ENCODE results near the gene ACSF3. TPM values are rescaled to one million over a fixed set of nuclear protein-coding genes. Genes with fewer than 3 reads are reported as not detected.

ACSF3 gene
- total RNA-seq, 1 experiment from 2014 or later = 30.8 TPM

DNA sequence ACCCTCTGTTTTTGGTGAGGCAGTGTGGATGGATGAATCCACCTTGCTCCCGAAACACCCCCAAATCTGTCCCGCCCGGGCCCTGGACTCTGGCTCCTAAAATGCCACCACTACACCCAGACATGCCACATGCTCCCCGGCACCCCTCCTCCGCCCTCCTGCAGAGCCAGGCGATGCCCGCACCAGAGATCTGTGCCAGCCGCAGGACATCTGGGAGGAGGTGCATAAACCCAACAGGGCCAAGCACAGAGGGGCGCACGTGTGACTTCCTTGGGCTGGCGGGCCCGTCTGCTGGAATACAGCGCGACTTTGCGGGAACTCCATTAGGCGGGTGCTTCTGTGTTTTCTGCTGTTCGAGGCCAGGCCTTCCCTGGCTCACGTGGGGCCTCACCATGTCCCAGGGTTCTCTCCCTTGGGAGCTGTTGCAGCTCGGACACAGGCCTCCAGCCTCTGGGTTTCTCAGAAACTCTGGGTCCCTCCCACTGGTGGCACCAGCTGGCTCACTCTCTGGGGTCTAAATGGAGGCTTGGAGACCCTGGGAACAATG lies 14.1 kb upstream of the ACSF3 start:
- no peak overlapping the region for H3K4me3 ChIP-seq (ENCODE audit: low read depth in 2 of 2, low read length in 2 of 2)
- no TSS peak for BruUV-seq (replicated peaks)
- intact Hi-C loops (cut with micrococcal nuclease; ENCODE audit: unreplicated experiment) = no loop called here
- ATAC-seq (no peak), DNase-seq (ENCODE audit: low read depth, low spot score) (no peak)
- ChIA-PET POLR2A (no interaction called here), CTCF (no interaction called here)
- TF ChIP-seq, protein P1, sequence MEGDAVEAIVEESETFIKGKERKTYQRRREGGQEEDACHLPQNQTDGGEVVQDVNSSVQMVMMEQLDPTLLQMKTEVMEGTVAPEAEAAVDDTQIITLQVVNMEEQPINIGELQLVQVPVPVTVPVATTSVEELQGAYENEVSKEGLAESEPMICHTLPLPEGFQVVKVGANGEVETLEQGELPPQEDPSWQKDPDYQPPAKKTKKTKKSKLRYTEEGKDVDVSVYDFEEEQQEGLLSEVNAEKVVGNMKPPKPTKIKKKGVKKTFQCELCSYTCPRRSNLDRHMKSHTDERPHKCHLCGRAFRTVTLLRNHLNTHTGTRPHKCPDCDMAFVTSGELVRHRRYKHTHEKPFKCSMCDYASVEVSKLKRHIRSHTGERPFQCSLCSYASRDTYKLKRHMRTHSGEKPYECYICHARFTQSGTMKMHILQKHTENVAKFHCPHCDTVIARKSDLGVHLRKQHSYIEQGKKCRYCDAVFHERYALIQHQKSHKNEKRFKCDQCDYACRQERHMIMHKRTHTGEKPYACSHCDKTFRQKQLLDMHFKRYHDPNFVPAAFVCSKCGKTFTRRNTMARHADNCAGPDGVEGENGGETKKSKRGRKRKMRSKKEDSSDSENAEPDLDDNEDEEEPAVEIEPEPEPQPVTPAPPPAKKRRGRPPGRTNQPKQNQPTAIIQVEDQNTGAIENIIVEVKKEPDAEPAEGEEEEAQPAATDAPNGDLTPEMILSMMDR (IDR thresholded peaks at IDR 0.05) = no peak
- TF ChIP-seq TCF7L2 (IDR thresholded peaks at IDR 0.05; ENCODE audit: low read depth, low read length) (no peak), REST (IDR thresholded peaks at IDR 0.05; ENCODE audit: insufficient read depth in 1 of 2, low read depth in 2 of 2, low read length in 1 of 2) (no peak), SIN3A (IDR thresholded peaks at IDR 0.05; ENCODE audit: borderline replicate concordance, insufficient read depth, low read depth, low read length) (no peak), POLR2AphosphoS5 (IDR thresholded peaks at IDR 0.05; ENCODE audit: low read depth, low read length) (no peak)
- H3K27ac ChIP-seq (ENCODE audit: low read length) = no peak overlapping the region
- no peaks in the 10 kb centered on the region for H3K9me3 ChIP-seq (ENCODE audit: control insufficient read depth, insufficient read depth, low read depth, low read length)
- no peaks in the 10 kb centered on the region for H3K27me3 ChIP-seq (ENCODE audit: control insufficient read depth, insufficient read depth, low read length)
- H3K36me3 ChIP-seq (ENCODE audit: control insufficient read depth, insufficient read depth, low read length) = no peaks in the 10 kb centered on the region
- in situ Hi-C loops (cut with HindIII; ENCODE audit: low pct_unique_long_range_greater_than_20kb, low sequenced_read_pairs) = no loop called here
- peaks cover 2% of the 10 kb centered on the region; the same call in 1 of the 2 replicates for H3K4me1 ChIP-seq (ENCODE audit: control insufficient read depth, insufficient read depth, low read length)

DNA sequence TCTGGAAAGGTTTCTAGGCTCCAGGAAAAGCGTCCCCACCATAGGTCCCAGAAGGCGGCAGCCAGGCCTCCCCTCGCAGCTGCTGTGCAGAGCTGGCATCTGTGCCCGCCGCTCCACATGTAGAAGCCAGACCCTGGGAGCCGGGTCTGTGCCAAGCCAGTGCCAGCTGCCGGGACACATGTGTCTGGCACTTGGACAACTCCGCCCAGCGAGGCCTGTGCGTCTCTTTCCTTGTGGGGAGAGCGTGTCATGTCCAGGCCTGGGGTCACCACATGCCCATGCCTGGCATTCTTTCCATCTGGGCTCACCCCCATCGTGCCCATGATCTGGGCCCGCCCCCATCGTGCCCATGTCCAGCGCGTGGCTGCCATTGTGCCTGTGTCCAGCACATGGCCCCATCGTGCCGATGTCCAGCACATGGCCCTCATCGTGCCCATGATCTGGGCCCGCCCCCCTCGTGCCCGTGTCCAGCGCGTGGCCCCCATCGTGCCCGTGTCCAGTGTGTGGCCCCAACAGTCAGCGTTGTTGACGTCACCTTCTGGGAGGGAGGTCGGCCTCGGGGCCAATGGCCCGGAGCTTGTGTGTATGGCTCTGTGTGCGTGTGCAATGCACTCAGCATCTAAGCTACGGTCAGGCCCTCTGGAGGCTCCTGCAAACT lies 13.3 kb upstream of the ACSF3 start:
- intact Hi-C loops (cut with micrococcal nuclease; ENCODE audit: unreplicated experiment) (no loop called here), in situ Hi-C loops (cut with HindIII; ENCODE audit: low pct_unique_long_range_greater_than_20kb, low sequenced_read_pairs) (no loop called here)
- ChIA-PET POLR2A (no interaction called here), CTCF (no interaction called here)
- BruUV-seq (replicated peaks) = no TSS peak
- ATAC-seq (no peak), DNase-seq (ENCODE audit: low read depth, low spot score) (no peak)
- Histone ChIP-seq H3K27me3 (ENCODE audit: control insufficient read depth, insufficient read depth, low read length) (no peaks in the 10 kb centered on the region), H3K27ac (ENCODE audit: low read length) (no peak overlapping the region), H3K4me1 (ENCODE audit: control insufficient read depth, insufficient read depth, low read length) (peaks cover 2% of the 10 kb centered on the region; the same call in 1 of the 2 replicates), H3K9me3 (ENCODE audit: control insufficient read depth, insufficient read depth, low read depth, low read length) (no peaks in the 10 kb centered on the region), H3K4me3 (ENCODE audit: low read depth in 2 of 2, low read length in 2 of 2) (no peak overlapping the region), H3K36me3 (ENCODE audit: control insufficient read depth, insufficient read depth, low read length) (no peaks in the 10 kb centered on the region)
- TF ChIP-seq REST (IDR thresholded peaks at IDR 0.05; ENCODE audit: insufficient read depth in 1 of 2, low read depth in 2 of 2, low read length in 1 of 2) (no peak), POLR2AphosphoS5 (IDR thresholded peaks at IDR 0.05; ENCODE audit: low read depth, low read length) (no peak)

Data from Panc1 (cell line).